ENCODE data around the gene CDH26.
"Not testable (repeated sequence)": the region's sequence is repeated elsewhere in the genome, so short reads cannot be mapped to it uniquely, and the experiment has no call there.

Gene CDH26

GRCh38 chr20:59948828-59949720 is 9.1 kb upstream of the CDH26 start:
- no peak for TF ChIP-seq ZNF274 (IDR thresholded peaks at IDR 0.05; ENCODE audit: low read depth, low read length)
- no peak overlapping the region for H3K4me3 ChIP-seq (ENCODE audit: low read length)

- no peak for TF ChIP-seq ZNF274 (IDR thresholded peaks at IDR 0.05; ENCODE audit: low read depth, low read length)
- no peak overlapping the region for H3K4me3 ChIP-seq (ENCODE audit: low read length)
Measured at GRCh38 chr20:59949911-59950310, 8.3 kb upstream of the CDH26 start.

GRCh38 chr20:59954718-59955117 is 3.5 kb upstream of the CDH26 start:
- TF ChIP-seq ZNF274 (IDR thresholded peaks at IDR 0.05; ENCODE audit: low read depth, low read length) = no peak
- no peak overlapping the region for H3K4me3 ChIP-seq (ENCODE audit: low read length)

DNA sequence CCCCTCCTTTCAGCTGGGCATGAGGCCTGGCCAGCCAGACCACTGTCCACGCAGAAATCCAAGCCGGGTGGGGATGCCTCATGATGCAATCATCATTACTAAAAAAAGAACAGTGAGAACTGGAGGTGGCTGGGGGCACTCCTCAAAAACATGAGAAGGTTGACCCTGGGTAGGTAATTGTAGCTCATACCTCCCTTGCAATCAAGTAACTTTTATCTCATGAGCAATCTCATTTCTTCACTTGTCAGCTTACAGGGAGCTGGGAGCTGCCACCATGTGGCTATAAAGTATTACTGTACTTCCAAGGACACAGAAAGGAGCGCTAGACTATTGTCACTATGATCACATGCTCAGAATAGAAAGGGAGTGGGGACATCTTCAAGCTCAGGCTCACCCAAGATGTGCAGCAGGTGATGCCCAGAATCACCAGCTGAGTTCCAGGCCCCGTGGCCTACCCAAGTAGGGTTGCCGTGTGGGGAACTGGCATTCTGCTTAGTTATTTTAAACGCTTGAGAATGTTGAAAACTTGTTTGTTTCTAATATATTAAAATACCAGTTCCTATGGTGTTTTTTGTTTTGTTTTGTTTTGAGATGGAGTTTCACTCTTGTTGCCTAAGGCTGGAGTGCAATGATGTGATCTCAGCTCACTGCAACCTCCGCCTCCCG is 3.0 kb upstream of the CDH26 start:
- H3K4me3 ChIP-seq (ENCODE audit: low read length) = no peak overlapping the region
- TF ChIP-seq ZNF274 (IDR thresholded peaks at IDR 0.05; ENCODE audit: low read depth, low read length) = no peak

DNA sequence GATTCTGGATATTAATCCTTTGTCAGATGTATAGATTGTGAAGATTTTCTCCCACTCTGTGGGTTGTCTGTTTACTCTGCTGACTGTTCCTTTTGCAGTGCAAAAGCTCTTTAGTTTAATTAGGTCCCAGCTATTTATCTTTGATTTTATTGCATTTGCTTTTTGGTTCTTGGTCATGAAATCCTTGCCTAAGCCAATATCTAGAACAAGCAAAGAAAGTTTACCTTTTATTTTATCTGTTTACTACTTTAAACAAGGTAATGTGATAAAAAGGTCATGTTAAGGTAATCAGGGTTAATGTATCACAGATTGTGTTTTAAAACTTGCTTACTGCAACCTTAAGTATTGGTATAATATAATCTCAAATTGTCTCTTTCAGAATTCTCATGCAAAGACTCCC is 655 bp upstream of the CDH26 start:
- not testable (repeated sequence) for H3K4me3 ChIP-seq (ENCODE audit: low read length)

DNA sequence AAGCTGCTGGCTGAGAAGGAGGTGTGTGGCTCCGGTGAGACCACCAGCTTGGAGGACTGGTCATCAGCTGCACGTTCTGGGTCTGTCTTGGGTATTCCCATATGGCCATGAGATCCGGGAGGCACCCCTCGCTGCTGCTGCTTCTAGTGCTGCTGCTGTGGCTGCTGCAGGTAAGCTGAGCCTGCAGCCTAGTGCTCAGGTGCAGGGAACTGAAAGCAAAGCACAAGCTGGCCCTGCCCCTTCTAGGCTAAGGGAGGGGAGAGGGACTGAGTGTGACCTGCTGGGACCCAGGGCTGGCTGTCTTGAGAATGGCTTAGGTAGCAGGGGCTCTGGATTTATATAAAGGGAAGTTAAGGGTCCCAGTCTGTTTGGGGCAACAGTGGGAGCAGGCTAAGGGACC is 403 bp downstream of the CDH26 start:
- TF ChIP-seq ZNF274 (IDR thresholded peaks at IDR 0.05; ENCODE audit: low read depth, low read length) = no peak
- H3K4me3 ChIP-seq (ENCODE audit: low read length) = no peak overlapping the region

DNA sequence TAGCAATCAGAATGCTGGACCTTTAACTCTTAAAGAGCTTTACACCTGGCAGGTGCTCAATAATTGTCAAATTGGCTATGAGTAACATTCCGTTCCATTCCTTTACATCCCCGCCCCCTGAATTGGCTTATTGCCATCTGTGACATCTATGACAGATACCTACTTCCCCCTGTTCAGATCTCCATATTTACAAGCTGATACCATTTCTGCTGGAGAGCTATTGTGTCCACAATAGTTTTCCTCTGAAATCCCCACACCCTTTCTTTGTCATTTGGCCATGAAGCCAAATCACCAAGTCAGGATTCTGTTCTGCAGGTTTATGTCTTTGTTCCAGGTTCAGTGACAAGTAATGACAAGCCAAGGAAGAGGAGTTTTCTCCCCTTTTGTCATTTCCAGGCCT is 3.2 kb downstream of the CDH26 start:
- no peak for TF ChIP-seq ZNF274 (IDR thresholded peaks at IDR 0.05; ENCODE audit: low read depth, low read length)
- H3K4me3 ChIP-seq (ENCODE audit: low read length) = no peak overlapping the region

DNA sequence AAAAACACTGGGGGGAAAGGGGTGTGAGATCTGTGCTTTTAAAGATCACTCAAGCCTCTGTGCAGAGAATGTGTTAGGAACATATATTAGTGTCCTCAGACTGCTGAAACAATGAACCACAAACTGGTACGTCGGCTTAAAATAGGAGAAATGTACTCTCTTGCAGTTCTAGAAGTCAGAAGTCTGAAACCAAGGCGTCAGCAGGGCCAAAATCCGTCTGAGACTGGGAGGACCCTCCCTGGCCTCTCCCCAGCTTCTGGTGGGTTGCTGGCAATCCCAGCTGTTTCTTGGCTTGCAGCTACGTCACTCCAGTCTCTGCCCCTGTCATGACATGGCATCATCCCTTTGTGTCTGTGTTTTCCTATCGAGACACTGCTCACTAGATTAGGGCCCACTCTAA is 3.9 kb downstream of the CDH26 start:
- no peak overlapping the region for H3K4me3 ChIP-seq (ENCODE audit: low read length)
- TF ChIP-seq ZNF274 (IDR thresholded peaks at IDR 0.05; ENCODE audit: low read depth, low read length) = no peak

DNA sequence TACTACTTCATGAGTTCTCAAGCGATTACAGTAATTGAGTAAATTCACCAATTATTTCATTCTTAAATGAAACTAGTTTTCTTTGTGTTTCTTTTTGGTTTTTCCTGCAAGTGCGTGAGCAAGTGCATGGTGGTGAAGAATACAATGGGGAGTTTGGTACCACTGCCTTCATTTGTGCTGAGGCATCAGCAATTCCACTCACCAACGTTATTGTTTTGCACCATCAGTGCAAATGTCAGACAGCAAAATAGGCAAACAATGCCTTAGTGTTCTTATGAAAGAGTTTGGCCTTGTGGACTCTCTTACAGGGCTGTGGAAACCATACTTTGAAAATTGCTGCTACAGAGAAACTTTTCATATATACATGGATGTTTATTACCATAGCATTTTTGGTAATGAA is 8.2 kb downstream of the CDH26 start:
- no peak for TF ChIP-seq ZNF274 (IDR thresholded peaks at IDR 0.05; ENCODE audit: low read depth, low read length)
- no peak overlapping the region for H3K4me3 ChIP-seq (ENCODE audit: low read length)

DNA sequence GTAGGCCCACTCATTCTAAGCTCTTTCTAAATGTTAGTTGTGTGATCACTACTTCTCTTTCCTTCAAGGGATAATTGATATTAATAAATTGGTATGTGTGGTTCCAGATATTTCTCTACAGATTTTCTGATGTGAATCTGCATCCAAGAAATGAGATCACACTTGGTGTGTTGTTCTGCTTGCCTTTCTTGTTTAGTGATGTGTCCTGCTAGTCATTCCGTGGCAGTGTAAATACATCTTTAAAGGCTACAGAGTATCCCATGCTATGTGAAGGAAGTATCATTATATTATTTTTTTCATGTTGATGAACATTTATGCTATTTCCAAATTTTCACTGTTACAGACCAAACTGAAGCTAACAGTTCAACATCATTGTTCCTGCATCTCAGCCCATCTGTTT is 13.2 kb downstream of the CDH26 start:
- no peak overlapping the region for H3K4me3 ChIP-seq (ENCODE audit: low read length)
- no peak for TF ChIP-seq ZNF274 (IDR thresholded peaks at IDR 0.05; ENCODE audit: low read depth, low read length)

- TF ChIP-seq ZNF274 (IDR thresholded peaks at IDR 0.05; ENCODE audit: low read depth, low read length) = no peak
- no peak overlapping the region for H3K4me3 ChIP-seq (ENCODE audit: low read length)
Measured at GRCh38 chr20:59972037-59972801, 14.0 kb downstream of the CDH26 start.

DNA sequence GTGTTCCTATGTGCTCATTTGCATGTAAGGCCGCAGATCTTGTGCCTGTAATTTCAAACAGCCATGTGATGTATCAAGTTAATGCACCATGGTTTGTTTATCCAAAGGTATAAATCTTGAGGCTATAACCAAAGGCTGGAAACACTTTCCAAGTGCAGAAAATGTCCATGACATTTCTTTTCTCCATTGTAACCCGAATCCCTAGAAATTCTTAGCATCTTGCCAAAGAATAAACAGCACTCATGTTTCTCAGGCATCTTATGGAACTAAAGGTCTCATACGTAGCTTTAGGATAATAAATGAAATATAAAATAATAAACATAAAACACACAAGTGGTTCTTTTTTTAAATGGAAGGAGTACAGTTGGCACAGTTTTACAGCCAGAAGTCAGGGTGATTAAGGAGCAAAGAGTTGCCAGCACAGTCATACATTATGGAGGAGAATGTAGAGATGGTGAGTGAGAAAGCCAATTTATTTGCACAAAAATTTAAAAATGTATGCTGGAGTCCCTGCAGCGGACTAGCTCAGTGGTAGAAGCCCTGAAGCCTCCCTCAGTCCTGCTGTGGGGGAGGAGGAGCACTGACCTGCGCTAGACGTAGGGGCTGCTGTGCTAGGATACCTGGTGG is 18.0 kb downstream of the CDH26 start:
- TF ChIP-seq ZNF274 (IDR thresholded peaks at IDR 0.05; ENCODE audit: low read depth, low read length) = no peak
- no peak overlapping the region for H3K4me3 ChIP-seq (ENCODE audit: low read length)

GRCh38 chr20:59977086-59977485 is 18.9 kb downstream of the CDH26 start:
- no peak for TF ChIP-seq ZNF274 (IDR thresholded peaks at IDR 0.05; ENCODE audit: low read depth, low read length)
- no peak overlapping the region for H3K4me3 ChIP-seq (ENCODE audit: low read length)

DNA sequence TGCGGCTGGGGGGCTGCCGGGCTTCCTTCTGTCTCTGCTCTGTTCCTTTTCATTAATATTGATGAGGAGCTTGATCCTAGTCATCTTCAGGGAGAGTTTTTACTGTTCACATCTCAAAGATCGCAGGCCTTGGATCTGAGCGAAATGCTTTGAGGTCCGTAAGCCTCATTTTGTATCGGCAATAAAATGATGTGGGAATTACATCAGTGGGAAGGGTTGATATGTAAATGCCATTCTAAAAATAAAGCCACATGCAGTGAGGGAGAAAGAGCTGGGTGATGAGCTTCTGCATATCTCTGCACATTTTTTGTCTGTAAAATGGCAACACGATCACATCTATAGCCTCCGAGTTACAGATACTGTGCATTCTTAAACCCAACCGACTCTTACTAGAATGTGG is 24.9 kb downstream of the CDH26 start:
- TF ChIP-seq ZNF274 (IDR thresholded peaks at IDR 0.05; ENCODE audit: low read depth, low read length) = no peak
- H3K4me3 ChIP-seq (ENCODE audit: low read length) = no peak overlapping the region

All from GM08714 (cell line).